GM19043 (cell line): ENCODE measurements around the gene ZFYVE27.

Experiments
- ATAC-seq: cut with Tn5 transposase; IDR thresholded peaks from one replicate; pipeline ENCODE4 v1.9.1; 2021; ENCODE audit warnings: low read depth; ENCODE audit not compliant: unreplicated experiment

Gene ZFYVE27

DNA sequence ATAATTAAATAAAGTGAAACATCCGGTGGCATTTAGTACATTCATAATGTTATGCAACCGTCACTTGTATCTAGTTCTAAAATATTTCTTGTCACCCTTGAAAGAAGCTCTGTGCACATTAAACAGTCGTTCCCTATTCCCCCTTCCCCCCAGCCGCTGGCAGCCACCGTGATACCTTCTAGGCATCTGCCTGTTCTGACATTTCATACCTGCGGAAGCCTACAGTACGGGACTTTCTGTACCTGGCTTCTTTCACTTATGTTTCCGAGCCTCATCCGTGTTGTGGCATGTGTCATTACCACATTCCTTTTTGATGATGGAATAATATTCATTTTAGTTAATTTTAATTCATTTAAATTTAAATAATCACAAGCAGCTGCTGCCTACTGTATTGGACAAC lies 48.8 kb downstream of the ZFYVE27 start:
- ATAC-seq = no peak

DNA sequence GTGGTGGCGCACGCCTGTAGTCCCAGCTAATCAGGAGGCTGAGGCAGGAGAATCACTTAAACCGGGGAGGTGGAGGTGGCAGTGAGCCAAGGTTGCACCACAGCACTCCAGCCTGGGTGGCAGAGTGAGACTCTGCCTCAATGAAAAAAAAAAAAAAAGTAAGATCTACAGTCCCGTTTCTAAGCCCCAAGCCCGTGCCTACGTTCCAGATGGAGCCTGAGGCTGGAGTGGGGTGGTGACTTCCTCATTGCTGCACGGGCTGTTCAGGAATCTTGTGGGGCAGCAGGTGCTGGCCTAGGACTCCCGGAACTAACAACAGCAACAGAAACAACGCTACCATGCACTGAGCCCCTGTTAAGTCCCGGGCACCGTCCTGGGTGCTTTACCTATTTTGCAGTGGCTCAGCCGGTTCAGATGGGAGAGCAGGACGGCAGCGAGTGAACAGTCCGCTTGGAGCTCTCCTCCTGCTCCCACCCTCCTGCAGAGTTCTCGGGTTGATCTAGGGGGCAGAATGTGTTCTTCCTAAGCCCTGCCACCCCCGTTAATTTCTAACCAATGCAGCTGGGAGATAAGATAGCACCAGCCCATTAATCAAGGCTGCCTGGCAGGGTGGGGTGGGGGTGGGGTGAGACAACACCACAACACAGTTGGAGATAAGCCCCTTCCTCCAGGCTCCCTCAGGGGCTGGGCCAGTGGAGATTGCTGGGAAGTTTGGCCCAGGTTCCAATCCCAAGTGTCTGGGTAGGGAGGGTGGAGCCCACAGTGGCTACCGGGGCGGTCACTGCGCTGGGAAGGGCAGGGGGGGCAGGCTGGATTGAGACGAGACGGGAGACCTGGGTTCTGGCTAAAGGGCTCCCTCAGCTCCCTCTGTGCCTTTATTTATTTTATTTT lies 51.9 kb downstream of the ZFYVE27 start:
- no peak for ATAC-seq

DNA sequence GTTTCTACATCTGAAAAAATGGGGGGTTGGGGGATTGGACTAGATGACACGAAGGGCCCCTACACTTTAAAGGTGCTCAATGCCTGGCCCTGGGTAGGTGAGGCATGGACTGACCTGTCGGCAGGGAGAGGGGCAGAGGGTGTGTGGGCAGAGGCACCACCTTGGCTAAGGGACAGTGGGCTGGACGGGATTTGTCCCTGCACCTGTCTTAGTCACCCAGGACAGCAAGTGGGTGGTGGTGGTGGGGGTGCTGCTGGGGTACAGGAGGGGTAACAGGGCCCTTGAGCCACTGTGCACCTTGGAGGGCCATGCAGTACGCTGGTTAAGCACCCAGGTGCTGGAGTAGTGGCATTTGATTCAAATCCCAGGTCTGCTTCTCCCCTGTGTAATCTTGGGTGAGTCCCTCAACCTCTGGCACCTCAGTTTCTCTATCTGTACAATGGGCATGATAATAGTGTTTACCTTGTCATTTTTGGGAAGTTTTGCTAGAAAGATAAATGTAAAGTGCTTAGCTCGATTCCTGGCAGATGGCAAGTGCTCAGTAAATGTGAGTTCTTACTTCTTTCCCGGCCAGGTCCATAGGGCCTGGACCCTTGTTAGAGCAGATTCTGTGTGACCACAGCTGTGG lies 53.0 kb downstream of the ZFYVE27 start:
- no peak for ATAC-seq

DNA sequence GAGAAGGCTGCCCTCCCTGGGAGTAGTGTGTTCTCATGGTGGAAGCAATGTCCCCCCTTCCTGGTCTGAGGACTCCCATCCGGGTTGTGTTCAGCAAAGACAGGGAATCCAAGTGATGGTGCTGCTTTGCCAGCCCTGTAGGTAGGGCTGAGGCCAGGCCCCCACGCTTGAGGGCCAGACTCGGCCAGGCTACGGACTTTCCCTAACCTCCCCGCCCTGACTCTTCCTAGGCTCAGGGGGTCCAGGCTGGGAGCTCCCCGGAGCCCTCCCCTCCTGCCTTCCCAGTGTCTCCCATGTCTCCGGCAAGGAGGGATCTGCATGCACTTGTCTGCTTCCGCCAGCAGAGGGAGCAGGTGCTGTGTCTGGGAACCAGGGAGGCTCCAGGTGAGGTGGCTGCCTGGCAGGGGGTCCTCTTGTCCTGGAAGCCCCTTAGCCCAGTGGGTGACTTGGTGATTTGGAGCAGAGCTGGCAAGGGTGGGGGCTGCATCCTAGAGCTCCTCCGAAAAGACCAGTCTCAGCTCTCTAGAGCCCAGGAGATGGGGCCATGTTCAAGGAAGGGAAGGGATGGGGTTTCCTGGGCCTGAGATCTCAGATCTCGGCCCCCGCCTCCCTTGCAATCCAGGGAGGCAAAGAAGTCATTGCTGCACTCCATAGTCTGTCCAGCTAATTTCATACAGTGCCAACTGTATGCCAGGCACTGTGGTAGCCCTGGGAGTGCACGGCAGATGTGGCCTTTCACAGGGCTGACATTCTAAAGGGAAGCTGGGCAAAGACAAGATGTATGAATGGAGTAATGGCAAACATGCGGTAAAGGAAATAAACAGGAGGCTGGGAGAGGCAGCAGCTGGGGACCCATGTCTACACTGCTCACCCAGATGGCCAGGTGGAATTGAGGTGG lies 55.1 kb downstream of the ZFYVE27 start:
- ATAC-seq = no peak

DNA sequence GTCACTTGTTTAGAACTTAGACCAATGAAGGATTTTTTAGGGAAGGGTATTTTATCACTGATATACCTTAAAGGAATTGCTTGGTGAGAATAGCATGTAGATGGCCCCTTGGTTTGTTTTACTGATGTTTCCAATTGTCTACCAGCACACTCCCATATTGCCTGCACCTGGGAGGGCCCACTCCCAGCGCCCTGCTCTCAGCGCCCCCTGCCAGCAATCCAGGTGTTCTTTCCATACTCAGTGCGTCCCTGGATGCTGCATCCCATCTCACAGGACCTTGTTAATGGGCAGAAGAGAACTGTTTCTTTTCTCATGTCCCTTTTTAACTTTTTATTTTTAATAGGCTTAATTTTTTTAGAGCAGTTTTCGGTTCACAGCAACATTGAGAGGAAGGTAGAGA lies 59.0 kb downstream of the ZFYVE27 start:
- no peak for ATAC-seq

DNA sequence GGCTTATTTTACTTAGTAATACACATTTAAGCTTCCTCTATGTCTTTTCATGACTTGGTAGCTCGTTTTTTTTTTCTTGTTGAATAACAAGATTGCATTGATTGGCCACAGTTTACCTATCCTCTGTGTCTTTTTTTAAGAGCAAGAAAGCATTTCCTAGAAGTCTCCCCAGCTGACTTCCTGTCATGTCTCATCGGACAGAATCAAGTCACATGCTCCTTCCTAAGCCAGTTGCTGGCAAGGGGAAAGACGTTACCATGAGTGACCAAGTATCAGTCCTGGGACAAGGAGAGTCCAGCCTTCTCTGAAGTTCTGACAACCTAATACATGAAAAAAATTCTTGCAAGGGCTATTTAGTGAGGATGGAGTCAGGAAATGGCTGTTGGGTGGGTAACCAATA lies 59.7 kb downstream of the ZFYVE27 start:
- ATAC-seq = no peak

DNA sequence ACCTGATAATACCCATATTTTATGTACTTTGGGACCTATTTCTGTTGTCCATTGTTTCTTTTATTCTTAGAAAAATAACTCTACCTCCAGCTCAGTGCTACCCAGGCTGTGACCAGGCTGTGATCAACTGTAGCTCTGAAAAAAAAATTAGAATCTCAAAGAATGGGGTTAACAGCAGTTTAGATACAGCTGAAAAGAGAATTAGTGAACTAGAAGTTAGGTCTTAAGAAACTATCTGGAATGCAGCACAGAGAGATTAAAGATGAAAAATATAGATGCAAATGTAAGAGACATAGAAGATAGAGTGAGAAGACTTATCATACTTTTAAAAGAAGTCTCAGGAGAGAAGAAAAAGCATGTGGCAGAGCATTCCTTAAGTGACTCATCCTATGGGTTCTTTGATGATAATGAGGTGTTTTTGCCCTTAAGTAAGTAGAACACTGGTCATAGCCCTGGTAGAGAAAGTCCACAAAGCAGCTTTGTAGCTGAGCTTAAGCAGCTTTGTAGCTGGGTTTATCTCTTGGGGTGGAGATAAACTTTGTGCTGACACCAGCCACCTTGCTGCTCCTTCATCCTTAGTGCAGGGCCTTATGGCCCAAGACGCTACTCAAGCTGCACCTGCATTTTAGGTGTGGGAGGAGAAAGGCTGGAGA lies 62.2 kb downstream of the ZFYVE27 start:
- ATAC-seq = no peak

DNA sequence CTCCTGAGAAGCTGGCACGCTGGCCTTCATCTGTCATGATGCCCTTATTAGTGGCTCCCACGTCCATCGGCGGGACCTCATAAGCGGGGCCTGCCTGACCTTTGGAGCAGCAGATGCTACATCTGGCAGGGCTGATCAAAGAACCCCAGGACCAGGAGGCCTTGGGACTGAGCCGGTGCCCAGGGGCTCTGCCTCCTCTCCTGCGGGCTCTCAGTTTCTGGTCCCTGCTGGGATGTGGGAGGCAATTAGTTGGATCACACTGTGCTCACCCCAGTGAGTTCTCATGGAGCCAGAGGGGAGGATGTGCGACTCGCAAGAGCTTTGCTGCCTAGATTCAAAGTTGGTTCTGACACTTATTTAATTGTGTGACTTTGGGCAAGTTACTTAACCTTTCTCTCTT lies 63.5 kb downstream of the ZFYVE27 start:
- ATAC-seq = no peak

DNA sequence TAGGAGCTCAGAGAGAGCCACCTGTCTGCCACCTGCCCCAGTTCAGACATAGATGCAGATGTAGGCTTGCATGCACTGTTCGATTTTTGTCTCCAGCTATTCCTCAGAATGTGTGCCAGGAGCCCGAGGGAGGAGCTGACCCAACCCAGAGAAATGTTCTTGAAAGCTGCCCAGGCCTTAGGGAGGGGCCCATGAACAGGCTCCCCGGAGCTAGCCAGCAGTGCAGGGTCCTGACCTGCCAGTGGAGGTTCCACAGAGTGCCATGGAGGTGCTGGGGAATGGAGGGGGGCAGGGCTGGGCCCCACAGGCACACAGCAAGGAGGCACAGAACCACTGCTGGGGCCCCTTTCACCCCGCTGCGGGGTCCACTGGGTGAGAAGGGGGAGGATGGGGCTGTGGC lies 64.5 kb downstream of the ZFYVE27 start:
- ATAC-seq = no peak

DNA sequence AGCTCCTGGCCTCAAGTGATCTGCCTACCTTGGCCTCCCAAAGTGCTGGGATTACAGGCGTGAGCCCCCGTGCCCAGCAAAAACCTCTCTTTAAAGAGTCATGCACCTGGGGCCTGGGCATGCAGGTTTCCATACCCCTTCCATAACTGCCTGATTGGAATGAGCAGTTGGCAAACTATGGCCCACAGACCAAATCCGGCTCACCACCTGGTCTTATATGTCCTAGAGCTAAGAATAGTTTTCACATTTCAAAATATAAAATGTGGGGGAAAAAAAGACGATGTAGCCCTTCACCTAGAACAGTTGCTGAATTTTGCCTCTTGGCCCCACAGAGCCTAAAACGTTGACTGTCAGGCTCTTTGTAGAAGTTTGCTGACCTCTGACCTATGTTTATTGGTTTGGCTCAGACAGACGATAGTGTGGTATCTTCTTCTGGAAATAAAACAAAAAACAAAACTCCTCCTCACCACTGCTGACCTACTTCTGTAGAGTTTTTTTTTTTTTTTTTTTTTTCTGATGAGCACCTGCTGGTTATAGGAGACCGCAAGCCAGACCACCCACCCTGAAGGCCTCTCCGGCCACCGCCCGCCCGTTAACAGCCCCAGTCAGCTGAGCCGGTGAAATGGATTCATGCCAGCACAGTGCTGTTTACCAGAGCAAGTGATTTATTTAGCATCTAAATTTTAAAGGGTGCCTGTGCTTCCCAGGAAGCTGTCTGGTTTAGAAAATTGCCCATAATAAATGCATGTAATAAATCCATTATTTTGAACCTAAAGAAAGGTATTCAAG lies 68.4 kb downstream of the ZFYVE27 start:
- ATAC-seq = no peak

DNA sequence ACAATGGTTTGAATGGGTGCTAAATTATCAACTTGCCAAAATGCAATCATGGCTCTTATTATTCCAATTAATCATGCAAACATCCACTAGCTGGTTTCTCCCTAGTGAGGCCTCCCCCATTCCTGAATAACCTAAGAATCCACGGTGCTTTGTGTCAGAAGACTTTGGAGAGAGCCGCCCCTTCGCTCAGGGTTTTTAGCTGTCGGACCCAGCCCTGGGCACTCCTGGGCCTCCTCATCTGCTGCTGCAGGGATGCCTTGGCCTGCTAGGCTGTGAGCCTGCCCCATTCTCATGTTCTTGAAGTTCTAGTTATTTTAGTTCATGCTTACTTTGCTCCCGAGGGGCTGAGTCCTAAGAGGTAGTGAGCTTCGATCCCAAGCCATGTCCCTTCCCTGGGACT lies 69.0 kb downstream of the ZFYVE27 start:
- no peak for ATAC-seq

DNA sequence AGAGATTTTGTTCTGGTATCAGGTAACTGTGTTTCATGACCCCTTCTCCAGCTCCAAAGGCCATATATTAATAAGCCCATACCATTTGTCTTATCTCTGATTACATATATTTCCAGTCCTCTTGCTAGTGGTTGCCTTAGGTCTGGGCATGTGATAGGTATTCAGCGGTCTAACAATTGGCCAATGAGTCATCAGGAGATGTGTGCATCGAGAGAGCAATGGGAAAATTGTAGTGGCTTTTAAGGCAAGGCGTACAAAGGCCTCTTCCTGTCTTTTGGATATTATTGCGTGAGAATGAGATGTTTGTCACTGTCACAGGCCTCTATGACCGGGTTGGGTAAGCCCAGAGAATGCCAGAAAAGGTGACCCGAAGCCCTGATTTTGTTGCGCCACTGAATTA lies 73.5 kb downstream of the ZFYVE27 start:
- ATAC-seq = no peak
